GM23338 (cell line): ENCODE data around the gene AOPEP. TPM values are rescaled to one million over a fixed set of nuclear protein-coding genes. Genes with fewer than 3 reads are reported as not detected.

Experiments used
- ATAC-seq: fragments of 200-7000 bp; cut with Tn5 transposase; 3 replicates; pipeline ENCODE4 v1.9.1; 2020
- DNase-seq: peaks from one replicate; pipeline ENCODE4 v3.0.0-alpha.2; 2015; ENCODE audit warnings: low spot score
- H2AFZ ChIP-seq: fragments of 200-600 bp; sonication (generic); 2 replicates; pipeline ENCODE4 v1.8.0; 2016; ENCODE audit warnings: antibody characterized with exemption, mild to moderate bottlenecking, moderate library complexity
- H3F3A ChIP-seq: fragments of 200-600 bp; sonication (generic); replicated peaks from 2 replicates; pipeline ENCODE4 v1.8.0; 2017; ENCODE audit warnings: antibody characterized with exemption, mixed run types, low read depth
- H3K27ac ChIP-seq: fragments of 200-600 bp; sonication (generic); 2 replicates; pipeline ENCODE4 v1.6.1; 2016; ENCODE audit warnings: low read depth
- H3K27me3 ChIP-seq: fragments of 200-600 bp; sonication (generic); 2 replicates; pipeline ENCODE4 v1.8.0; 2016; ENCODE audit warnings: mild to moderate bottlenecking, mixed run types, moderate library complexity; ENCODE audit not compliant: insufficient read depth
- H3K36me3 ChIP-seq: fragments of 200-600 bp; sonication (generic); 2 replicates; pipeline ENCODE4 v1.8.0; 2016; ENCODE audit warnings: mild to moderate bottlenecking; ENCODE audit not compliant: insufficient read depth
- H3K4me1 ChIP-seq: fragments of 200-600 bp; sonication (generic); 2 replicates; pipeline ENCODE4 v1.8.0; 2016; ENCODE audit warnings: mild to moderate bottlenecking, moderate library complexity; ENCODE audit not compliant: insufficient read depth
- H3K4me2 ChIP-seq: fragments of 200-600 bp; sonication (generic); 2 replicates; pipeline ENCODE4 v1.7.1; 2017; ENCODE audit warnings: mixed run types
- H3K4me3 ChIP-seq: fragments of 200-600 bp; sonication (generic); 2 replicates; pipeline ENCODE4 v1.6.1; 2016; ENCODE audit warnings: mixed run types
- H3K79me2 ChIP-seq: fragments of 200-600 bp; sonication (generic); replicated peaks from 2 replicates; pipeline ENCODE4 v1.8.0; 2017; ENCODE audit warnings: mild to moderate bottlenecking; ENCODE audit not compliant: insufficient read depth
- H3K9me2 ChIP-seq: fragments of 200-600 bp; sonication (generic); 2 replicates; pipeline ENCODE4 v1.8.0; 2017; ENCODE audit not compliant: insufficient read depth
- H4K20me1 ChIP-seq: fragments of 200-600 bp; sonication (generic); replicated peaks from 2 replicates; pipeline ENCODE4 v1.8.0; 2017; ENCODE audit warnings: mild to moderate bottlenecking; ENCODE audit not compliant: insufficient read depth
- H3K27ac Mint-ChIP-seq: 2 replicates; pipeline ENCODE4 v1.8.0; 2020; ENCODE audit warnings: inconsistent platforms, mild to moderate bottlenecking, moderate library complexity, mixed read lengths
- H3K27me3 Mint-ChIP-seq: 3 replicates; pipeline ENCODE4 v1.8.0; 2022; ENCODE audit warnings: low read depth, mild to moderate bottlenecking, moderate library complexity, mixed read lengths, inconsistent platforms; ENCODE audit not compliant: insufficient read depth, poor library complexity
- H3K36me3 Mint-ChIP-seq: 3 replicates; pipeline ENCODE4 v1.8.0; 2021; ENCODE audit warnings: low read depth, mild to moderate bottlenecking, inconsistent platforms, moderate library complexity, mixed read lengths
- H3K4me1 Mint-ChIP-seq: 3 replicates; pipeline ENCODE4 v1.8.0; 2020; ENCODE audit warnings: mild to moderate bottlenecking, inconsistent platforms, mixed read lengths
- H3K4me3 Mint-ChIP-seq: 3 replicates; pipeline ENCODE4 v1.8.0; 2021; ENCODE audit warnings: moderate library complexity, mild to moderate bottlenecking, inconsistent platforms, mixed read lengths
- H3K9me3 Mint-ChIP-seq: 3 replicates; pipeline ENCODE4 v1.8.0; 2020; ENCODE audit warnings: moderate library complexity, mild to moderate bottlenecking, inconsistent platforms, mixed read lengths
- CREB1 ChIP-seq: fragments of 250-450 bp; sonication (Bioruptor Pico); IDR thresholded peaks from 2 replicates; pipeline ENCODE4 v1.5.0; 2020; ENCODE audit warnings: low read depth, mild to moderate bottlenecking, moderate library complexity
- EZH2 ChIP-seq: fragments of 200-600 bp; sonication (generic); IDR thresholded peaks from one replicate; pipeline ENCODE4 v1.8.0; 2017; ENCODE audit warnings: antibody characterized with exemption, mild to moderate bottlenecking, low read depth; ENCODE audit not compliant: unreplicated experiment
- EZH2phosphoT487 ChIP-seq: fragments of 200-600 bp; sonication (generic); IDR thresholded peaks from one replicate; pipeline ENCODE4 v1.8.1; 2018; ENCODE audit warnings: antibody characterized with exemption; ENCODE audit not compliant: unreplicated experiment
- JUNB ChIP-seq: IDR thresholded peaks from one replicate; pipeline ENCODE4 v1.6.1; 2016; ENCODE audit warnings: antibody characterized with exemption; ENCODE audit not compliant: unreplicated experiment
- NANOG ChIP-seq: IDR thresholded peaks from 2 replicates; pipeline ENCODE4 v1.6.1; 2016; ENCODE audit warnings: antibody characterized with exemption, borderline replicate concordance
- POLR2AphosphoS5 ChIP-seq: IDR thresholded peaks from 2 replicates; pipeline ENCODE4 v1.6.1; 2016; ENCODE audit warnings: antibody characterized with exemption, low read depth
- REST ChIP-seq: IDR thresholded peaks from one replicate; pipeline ENCODE4 v1.6.1; 2018; ENCODE audit warnings: antibody characterized with exemption; ENCODE audit not compliant: unreplicated experiment
- STAT1 ChIP-seq: IDR thresholded peaks from one replicate; pipeline ENCODE4 v1.6.1; 2016; ENCODE audit warnings: antibody characterized with exemption; ENCODE audit not compliant: unreplicated experiment
- ZNF114 ChIP-seq: fragments of 250-450 bp; sonication (Bioruptor Pico); IDR thresholded peaks from 2 replicates; pipeline ENCODE4 v1.5.0; 2020; ENCODE audit warnings: mild to moderate bottlenecking, moderate library complexity
- ZNF331 ChIP-seq: fragments of 250-450 bp; sonication (Bioruptor Pico); IDR thresholded peaks from 2 replicates; pipeline ENCODE4 v1.5.0; 2020; ENCODE audit warnings: low read depth, mild to moderate bottlenecking, moderate library complexity
- polyA plus RNA-seq: library from polyadenylated mRNA; unstranded; fragments of >200 nt; fragmentation: Nextera tagmentation; extraction: Ambion mirVana; gene quantifications from 2 replicates; pipeline ENCODE4 v1.2.1, GENCODE V29; 2016
- total RNA-seq: library from RNA; depleted of rRNA; stranded (reverse); fragments of >200 nt; shearing (Covaris generic); gene quantifications from 2 replicates; pipeline ENCODE4 v1.2.3, GENCODE V29; 2014
- TF ChIP-seq, protein P1 (sequence below): fragments of 250-450 bp; sonication (Bioruptor Pico); IDR thresholded peaks from 2 replicates; pipeline ENCODE4 v1.5.0; 2020; ENCODE audit warnings: mild to moderate bottlenecking, moderate library complexity
- TF ChIP-seq, protein P2 (sequence below): IDR thresholded peaks from 2 replicates; pipeline ENCODE4 v1.6.1; 2016; ENCODE audit warnings: antibody characterized with exemption
- TF ChIP-seq, protein P3 (sequence below), 2 experiments: fragments of 200-600 bp in 1 of 2; sonication (generic) in 1 of 2; conservative IDR thresholded peaks; 2 replicates each; pipeline versions ENCODE4 v1.5.1 to v1.6.1; 2016 to 2017; ENCODE audit warnings: antibody characterized with exemption in 2 of 2, low read depth in 2 of 2, mild to moderate bottlenecking in 2 of 2, moderate library complexity in 1 of 2

Gene AOPEP
- total and polyA plus RNA-seq, 2 experiments from 2014 or later = 7.0 to 16.5 TPM

GRCh38 chr9:94794476-94795167 is 68.1 kb downstream of the AOPEP start:
- H4K20me1 ChIP-seq = no peaks in the 10 kb centered on the region
- H3K79me2 ChIP-seq = peaks cover 2% of the 10 kb centered on the region; the same call in 1 of the 2 replicates
- no peak overlapping the region for H3K27ac Mint-ChIP-seq
- ATAC-seq (no peak), DNase-seq (no peak)
- H3K27me3 Mint-ChIP-seq = peaks cover 11% of the 10 kb centered on the region
- H3K9me2 ChIP-seq = no peaks in the 10 kb centered on the region
- H3K4me1 Mint-ChIP-seq = no peaks in the 10 kb centered on the region
- no peaks in the 10 kb centered on the region for H3K9me3 Mint-ChIP-seq
- no peak overlapping the region for H3K4me2 ChIP-seq
- H2AFZ ChIP-seq = no peak overlapping the region
- H3K4me3 ChIP-seq = no peak overlapping the region
- no peak overlapping the region for H3K4me3 Mint-ChIP-seq
- H3K27me3 ChIP-seq = no peaks in the 10 kb centered on the region
- H3K4me1 ChIP-seq = no peaks in the 10 kb centered on the region
- no peak overlapping the region for H3K27ac ChIP-seq
- H3F3A ChIP-seq = no peaks in the 10 kb centered on the region
- H3K36me3 Mint-ChIP-seq = peaks cover 5% of the 10 kb centered on the region; the same call in 2 of the 3 replicates
- TF ChIP-seq CREB1 (CRISPR knock-in tag) (no peak), JUNB (no peak), REST (no peak), STAT1 (no peak), POLR2AphosphoS5 (no peak), NANOG (no peak), EZH2 (no peak), ZNF114 (CRISPR knock-in tag) (no peak), ZNF331 (CRISPR knock-in tag) (no peak), EZH2phosphoT487 (no peak)
- TF ChIP-seq, protein P1, sequence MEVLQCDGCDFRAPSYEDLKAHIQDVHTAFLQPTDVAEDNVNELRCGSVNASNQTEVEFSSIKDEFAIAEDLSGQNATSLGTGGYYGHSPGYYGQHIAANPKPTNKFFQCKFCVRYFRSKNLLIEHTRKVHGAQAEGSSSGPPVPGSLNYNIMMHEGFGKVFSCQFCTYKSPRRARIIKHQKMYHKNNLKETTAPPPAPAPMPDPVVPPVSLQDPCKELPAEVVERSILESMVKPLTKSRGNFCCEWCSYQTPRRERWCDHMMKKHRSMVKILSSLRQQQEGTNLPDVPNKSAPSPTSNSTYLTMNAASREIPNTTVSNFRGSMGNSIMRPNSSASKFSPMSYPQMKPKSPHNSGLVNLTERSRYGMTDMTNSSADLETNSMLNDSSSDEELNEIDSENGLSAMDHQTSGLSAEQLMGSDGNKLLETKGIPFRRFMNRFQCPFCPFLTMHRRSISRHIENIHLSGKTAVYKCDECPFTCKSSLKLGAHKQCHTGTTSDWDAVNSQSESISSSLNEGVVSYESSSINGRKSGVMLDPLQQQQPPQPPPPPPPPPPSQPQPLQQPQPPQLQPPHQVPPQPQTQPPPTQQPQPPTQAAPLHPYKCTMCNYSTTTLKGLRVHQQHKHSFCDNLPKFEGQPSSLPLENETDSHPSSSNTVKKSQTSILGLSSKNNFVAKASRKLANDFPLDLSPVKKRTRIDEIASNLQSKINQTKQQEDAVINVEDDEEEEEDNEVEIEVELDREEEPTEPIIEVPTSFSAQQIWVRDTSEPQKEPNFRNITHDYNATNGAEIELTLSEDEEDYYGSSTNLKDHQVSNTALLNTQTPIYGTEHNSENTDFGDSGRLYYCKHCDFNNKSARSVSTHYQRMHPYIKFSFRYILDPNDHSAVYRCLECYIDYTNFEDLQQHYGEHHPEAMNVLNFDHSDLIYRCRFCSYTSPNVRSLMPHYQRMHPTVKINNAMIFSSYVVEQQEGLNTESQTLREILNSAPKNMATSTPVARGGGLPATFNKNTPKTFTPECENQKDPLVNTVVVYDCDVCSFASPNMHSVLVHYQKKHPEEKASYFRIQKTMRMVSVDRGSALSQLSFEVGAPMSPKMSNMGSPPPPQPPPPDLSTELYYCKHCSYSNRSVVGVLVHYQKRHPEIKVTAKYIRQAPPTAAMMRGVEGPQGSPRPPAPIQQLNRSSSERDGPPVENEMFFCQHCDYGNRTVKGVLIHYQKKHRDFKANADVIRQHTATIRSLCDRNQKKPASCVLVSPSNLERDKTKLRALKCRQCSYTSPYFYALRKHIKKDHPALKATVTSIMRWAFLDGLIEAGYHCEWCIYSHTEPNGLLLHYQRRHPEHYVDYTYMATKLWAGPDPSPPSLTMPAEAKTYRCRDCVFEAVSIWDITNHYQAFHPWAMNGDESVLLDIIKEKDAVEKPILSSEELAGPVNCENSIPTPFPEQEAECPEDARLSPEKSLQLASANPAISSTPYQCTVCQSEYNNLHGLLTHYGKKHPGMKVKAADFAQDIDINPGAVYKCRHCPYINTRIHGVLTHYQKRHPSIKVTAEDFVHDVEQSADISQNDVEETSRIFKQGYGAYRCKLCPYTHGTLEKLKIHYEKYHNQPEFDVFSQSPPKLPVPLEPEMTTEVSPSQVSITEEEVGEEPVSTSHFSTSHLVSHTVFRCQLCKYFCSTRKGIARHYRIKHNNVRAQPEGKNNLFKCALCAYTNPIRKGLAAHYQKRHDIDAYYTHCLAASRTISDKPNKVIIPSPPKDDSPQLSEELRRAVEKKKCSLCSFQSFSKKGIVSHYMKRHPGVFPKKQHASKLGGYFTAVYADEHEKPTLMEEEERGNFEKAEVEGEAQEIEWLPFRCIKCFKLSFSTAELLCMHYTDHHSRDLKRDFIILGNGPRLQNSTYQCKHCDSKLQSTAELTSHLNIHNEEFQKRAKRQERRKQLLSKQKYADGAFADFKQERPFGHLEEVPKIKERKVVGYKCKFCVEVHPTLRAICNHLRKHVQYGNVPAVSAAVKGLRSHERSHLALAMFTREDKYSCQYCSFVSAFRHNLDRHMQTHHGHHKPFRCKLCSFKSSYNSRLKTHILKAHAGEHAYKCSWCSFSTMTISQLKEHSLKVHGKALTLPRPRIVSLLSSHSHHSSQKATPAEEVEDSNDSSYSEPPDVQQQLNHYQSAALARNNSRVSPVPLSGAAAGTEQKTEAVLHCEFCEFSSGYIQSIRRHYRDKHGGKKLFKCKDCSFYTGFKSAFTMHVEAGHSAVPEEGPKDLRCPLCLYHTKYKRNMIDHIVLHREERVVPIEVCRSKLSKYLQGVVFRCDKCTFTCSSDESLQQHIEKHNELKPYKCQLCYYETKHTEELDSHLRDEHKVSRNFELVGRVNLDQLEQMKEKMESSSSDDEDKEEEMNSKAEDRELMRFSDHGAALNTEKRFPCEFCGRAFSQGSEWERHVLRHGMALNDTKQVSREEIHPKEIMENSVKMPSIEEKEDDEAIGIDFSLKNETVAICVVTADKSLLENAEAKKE = no peak
- TF ChIP-seq, protein P2, sequence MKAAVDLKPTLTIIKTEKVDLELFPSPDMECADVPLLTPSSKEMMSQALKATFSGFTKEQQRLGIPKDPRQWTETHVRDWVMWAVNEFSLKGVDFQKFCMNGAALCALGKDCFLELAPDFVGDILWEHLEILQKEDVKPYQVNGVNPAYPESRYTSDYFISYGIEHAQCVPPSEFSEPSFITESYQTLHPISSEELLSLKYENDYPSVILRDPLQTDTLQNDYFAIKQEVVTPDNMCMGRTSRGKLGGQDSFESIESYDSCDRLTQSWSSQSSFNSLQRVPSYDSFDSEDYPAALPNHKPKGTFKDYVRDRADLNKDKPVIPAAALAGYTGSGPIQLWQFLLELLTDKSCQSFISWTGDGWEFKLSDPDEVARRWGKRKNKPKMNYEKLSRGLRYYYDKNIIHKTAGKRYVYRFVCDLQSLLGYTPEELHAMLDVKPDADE = no peak
- TF ChIP-seq, protein P3, sequence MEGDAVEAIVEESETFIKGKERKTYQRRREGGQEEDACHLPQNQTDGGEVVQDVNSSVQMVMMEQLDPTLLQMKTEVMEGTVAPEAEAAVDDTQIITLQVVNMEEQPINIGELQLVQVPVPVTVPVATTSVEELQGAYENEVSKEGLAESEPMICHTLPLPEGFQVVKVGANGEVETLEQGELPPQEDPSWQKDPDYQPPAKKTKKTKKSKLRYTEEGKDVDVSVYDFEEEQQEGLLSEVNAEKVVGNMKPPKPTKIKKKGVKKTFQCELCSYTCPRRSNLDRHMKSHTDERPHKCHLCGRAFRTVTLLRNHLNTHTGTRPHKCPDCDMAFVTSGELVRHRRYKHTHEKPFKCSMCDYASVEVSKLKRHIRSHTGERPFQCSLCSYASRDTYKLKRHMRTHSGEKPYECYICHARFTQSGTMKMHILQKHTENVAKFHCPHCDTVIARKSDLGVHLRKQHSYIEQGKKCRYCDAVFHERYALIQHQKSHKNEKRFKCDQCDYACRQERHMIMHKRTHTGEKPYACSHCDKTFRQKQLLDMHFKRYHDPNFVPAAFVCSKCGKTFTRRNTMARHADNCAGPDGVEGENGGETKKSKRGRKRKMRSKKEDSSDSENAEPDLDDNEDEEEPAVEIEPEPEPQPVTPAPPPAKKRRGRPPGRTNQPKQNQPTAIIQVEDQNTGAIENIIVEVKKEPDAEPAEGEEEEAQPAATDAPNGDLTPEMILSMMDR (conservative IDR thresholded peaks at IDR 0.05; ENCODE audit: low read depth in 2 of 2) = no peak
- no peaks in the 10 kb centered on the region for H3K36me3 ChIP-seq
